ENCODE data around the gene NMNAT2. TPM values are rescaled to one million over a fixed set of nuclear protein-coding genes. Genes with fewer than 3 reads are reported as not detected.

Gene NMNAT2
- total RNA-seq, 3 donors from 2014 or later = 0.29 to 2.4 (median 1.6) TPM

- no peak for DNase-seq (ENCODE audit: low spot score in 2 of 2)
- intact Hi-C loops (cut with DNase I; ENCODE audit: low total_unique reads) = no loop called here
- H3K36me3 ChIP-seq = no peaks in the 10 kb centered on the region
- H3K4me3 ChIP-seq = no peak overlapping the region
- no peaks in the 10 kb centered on the region for H3K9me3 ChIP-seq
- no peaks in the 10 kb centered on the region for H3K27me3 ChIP-seq
- H3K4me1 ChIP-seq = no peaks in the 10 kb centered on the region
- no peak for TF ChIP-seq POLR2AphosphoS5 (IDR thresholded peaks at IDR 0.05)
- TF ChIP-seq POLR2A (IDR thresholded peaks at IDR 0.05) = no peak
- no peak for TF ChIP-seq CTCF (IDR thresholded peaks at IDR 0.05)
- H3K27ac ChIP-seq = no peak overlapping the region
Measured at GRCh38 chr1:183296782-183297181, 121.4 kb downstream of the NMNAT2 start.

GRCh38 chr1:183295521-183295920, 122.7 kb downstream of the NMNAT2 start:
- Histone ChIP-seq H3K36me3 (no peaks in the 10 kb centered on the region), H3K4me1 (no peaks in the 10 kb centered on the region), H3K4me3 (no peak overlapping the region), H3K9me3 (no peaks in the 10 kb centered on the region), H3K27me3 (no peaks in the 10 kb centered on the region), H3K27ac (no peak overlapping the region)
- intact Hi-C loops (cut with DNase I; ENCODE audit: low total_unique reads) = no loop called here
- no peak for DNase-seq (ENCODE audit: low spot score in 2 of 2)
- TF ChIP-seq POLR2A (IDR thresholded peaks at IDR 0.05) = no peak
- no peak for TF ChIP-seq CTCF (IDR thresholded peaks at IDR 0.05)
- TF ChIP-seq POLR2AphosphoS5 (IDR thresholded peaks at IDR 0.05) = no peak

GRCh38 chr1:183293876-183294275, 124.3 kb downstream of the NMNAT2 start:
- no peak overlapping the region for H3K4me3 ChIP-seq
- TF ChIP-seq CTCF (IDR thresholded peaks at IDR 0.05) (no peak), POLR2AphosphoS5 (IDR thresholded peaks at IDR 0.05) (no peak), POLR2A (IDR thresholded peaks at IDR 0.05) (no peak)

GRCh38 chr1:183293241-183293640, 124.9 kb downstream of the NMNAT2 start:
- no peak for DNase-seq (ENCODE audit: low spot score in 2 of 2)

More at GRCh38 chr1:183293876-183294275, 124.3 kb downstream of the NMNAT2 start:
- Histone ChIP-seq H3K4me1 (no peaks in the 10 kb centered on the region), H3K36me3 (no peaks in the 10 kb centered on the region), H3K27ac (no peak overlapping the region), H3K9me3 (no peaks in the 10 kb centered on the region), H3K27me3 (no peaks in the 10 kb centered on the region)
- intact Hi-C loops (cut with DNase I; ENCODE audit: low total_unique reads) = no loop called here
- DNase-seq (ENCODE audit: low spot score in 2 of 2) = no peak

More at GRCh38 chr1:183293241-183293640, 124.9 kb downstream of the NMNAT2 start:
- Histone ChIP-seq H3K36me3 (no peaks in the 10 kb centered on the region), H3K27ac (no peak overlapping the region), H3K27me3 (no peaks in the 10 kb centered on the region), H3K4me3 (no peak overlapping the region), H3K9me3 (no peaks in the 10 kb centered on the region), H3K4me1 (no peaks in the 10 kb centered on the region)
- intact Hi-C loops (cut with DNase I; ENCODE audit: low total_unique reads) = no loop called here
- no peak for TF ChIP-seq CTCF (IDR thresholded peaks at IDR 0.05)
- no peak for TF ChIP-seq POLR2A (IDR thresholded peaks at IDR 0.05)
- no peak for TF ChIP-seq POLR2AphosphoS5 (IDR thresholded peaks at IDR 0.05)
